Right cardiac atrium (tissue), 5 donors: ENCODE results near the gene NEK9. TPM values are rescaled to one million over a fixed set of nuclear protein-coding genes. Genes with fewer than 3 reads are reported as not detected.

Source experiments
- ATAC-seq, 2 donors: fragments of 200-7000 bp; cut with Tn5 transposase; one replicate each; pipeline versions ENCODE4 v1.8.0 to v1.9.1; 2020; ENCODE audit warnings: moderate library complexity in 2 of 2, mild to moderate bottlenecking in 1 of 2
- DNase-seq, 3 donors: peaks; one replicate each; pipeline ENCODE4 v3.0.0-alpha.2; 2020
- H3K27ac ChIP-seq: one replicate; pipeline ENCODE4 v1.5.1; 2013; ENCODE audit warnings: mild to moderate bottlenecking, low read length, control low read depth, moderate library complexity
- H3K27me3 ChIP-seq: one replicate; pipeline ENCODE4 v1.6.1; 2013; ENCODE audit not compliant: control insufficient read depth, insufficient read depth
- H3K4me1 ChIP-seq: one replicate; pipeline ENCODE4 v1.6.1; 2013; ENCODE audit warnings: low read length; ENCODE audit not compliant: control insufficient read depth, insufficient read depth
- H3K4me3 ChIP-seq: one replicate; pipeline ENCODE4 v1.5.1; 2013; ENCODE audit warnings: low read length, control low read depth
- H3K9me3 ChIP-seq: one replicate; pipeline ENCODE4 v1.6.1; 2013; ENCODE audit warnings: low read length; ENCODE audit not compliant: control insufficient read depth
- WGBS: extraction: QIAGEN DNeasy Blood & Tissue Kit; methylation state at CpG from one replicate; pipeline ENCODE4 v1.1.7; 2013; 5-methylcytosine and 5-hydroxymethylcytosine counted together
- intact Hi-C, 4 donors: fragments of 100-400 bp; cut with DNase I; formaldehyde crosslinking; loops; one replicate each; pipeline versions ENCODE4 v1.11.0 to v1.14.0; 2022 to 2023
- polyA plus RNA-seq: library from polyadenylated mRNA; stranded (reverse); fragments of 200-250 nt; gene quantifications from one replicate; pipeline ENCODE4 v1.2.3, GENCODE V29; 2013
- total RNA-seq, 4 donors: library from RNA; stranded (reverse); fragmentation: NEBNext Ultra II Directional; extraction: Animal tissue kit (Norgen Biotek cat#: 25700); gene quantifications; one replicate each; pipeline ENCODE4 v1.2.1, GENCODE V29; 2021
- donor health status: healthy with polysubstance abuse.
- donor health status: DM: no; HTN: yes; CAD: no.
- donor health status: DM: no; HTN: no; CAD: no.
- donor health status: DM: no; HTN: yes; CAD: no; lungs with severe emphysema.
- donor health status: DM: yes; HTN: yes; CAD: no.

The NEK9 gene
- total and polyA plus RNA-seq, 5 donors, result 48.5 to 129 (median 122) TPM

DNA sequence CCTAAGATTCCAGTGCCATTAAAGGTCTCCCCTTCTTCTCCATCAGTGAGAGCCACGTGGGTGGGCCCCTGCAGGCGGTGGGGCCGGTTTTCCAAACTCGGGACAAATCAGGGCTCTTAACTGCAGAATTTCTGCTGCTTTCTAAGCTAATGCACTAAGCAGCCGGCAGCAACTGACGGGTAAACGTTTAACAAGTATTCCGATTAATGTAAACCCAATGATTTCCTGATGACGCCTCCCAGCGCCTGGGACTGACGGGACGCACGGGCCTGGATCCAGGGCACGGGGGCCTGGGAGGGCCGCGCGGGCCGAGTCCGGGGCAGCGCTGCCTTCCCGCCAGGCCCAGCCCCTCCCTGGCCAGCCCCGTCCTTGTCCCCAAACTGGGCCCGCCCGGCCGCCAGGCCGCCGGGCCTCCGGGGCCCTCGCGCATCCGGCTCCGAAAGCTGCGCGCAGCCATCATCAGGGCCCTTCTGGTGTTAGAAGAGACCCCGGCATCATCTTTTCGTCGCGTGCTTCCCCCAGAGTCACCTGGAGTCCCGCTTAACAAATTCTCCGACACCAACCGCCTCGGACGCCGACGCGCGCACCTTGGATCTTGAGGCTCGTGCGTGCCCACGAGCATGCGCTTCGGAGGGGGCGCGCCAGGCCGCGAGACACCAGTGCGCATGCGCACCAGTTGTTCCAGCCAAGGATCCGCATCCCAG lies 75.8 kb downstream of the NEK9 start, which contains the start of gene MLH3:
Gene MLH3, minus strand, starts transcription at position 616 of the 704 bp plus-strand sequence. CDS start 1,812 bp downstream, outside the sequence.
- H3K27me3 ChIP-seq, result no peaks in the 10 kb centered on the region
- H3K4me3 ChIP-seq, result peak within 1 kb of the TSS; percentile 70
- peak within 1 kb of the TSS; percentile 53 for H3K27ac ChIP-seq
- no peaks in the 10 kb centered on the region for H3K4me1 ChIP-seq
- DNase-seq, result peak; percentile 89 to 96 (median 95)
- ATAC-seq, result peak; percentile 94 to 96
- no peaks in the 10 kb centered on the region for H3K9me3 ChIP-seq
- WGBS, result under 1% methylated on average over 59 of the region's 59 CpGs
- intact Hi-C loops, result no loop called here

DNA sequence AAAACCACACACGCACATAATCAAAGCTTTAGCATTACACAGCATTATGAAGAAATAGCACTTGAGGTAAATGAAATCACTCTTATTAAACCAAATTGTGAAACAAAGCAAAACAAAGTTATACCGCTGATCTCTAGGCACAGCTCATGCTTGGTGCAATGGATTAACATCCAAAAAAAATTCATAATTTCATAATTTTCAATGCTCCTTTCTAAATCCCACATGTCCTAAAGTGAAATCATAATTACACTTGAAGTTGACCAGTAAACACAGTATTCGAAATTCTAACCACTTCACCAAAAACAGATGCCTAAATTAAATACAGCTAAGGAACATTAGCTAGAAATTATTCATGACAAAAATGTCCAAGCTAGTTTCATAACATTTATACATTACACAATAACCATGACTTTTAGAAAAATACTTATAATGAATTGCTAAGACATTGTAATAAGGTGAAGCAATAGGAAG lies 77.1 kb downstream of the NEK9 start:
- Histone ChIP-seq H3K9me3 (no peaks in the 10 kb centered on the region), H3K4me3 (no peak overlapping the region), H3K27me3 (no peaks in the 10 kb centered on the region), H3K4me1 (no peaks in the 10 kb centered on the region), H3K27ac (peak overlapping the region; percentile 68)
- 75% methylated on average over 3 of the region's 3 CpGs for WGBS
- intact Hi-C loops, result no loop called here
- DNase-seq (no peak), ATAC-seq (no peak)

DNA sequence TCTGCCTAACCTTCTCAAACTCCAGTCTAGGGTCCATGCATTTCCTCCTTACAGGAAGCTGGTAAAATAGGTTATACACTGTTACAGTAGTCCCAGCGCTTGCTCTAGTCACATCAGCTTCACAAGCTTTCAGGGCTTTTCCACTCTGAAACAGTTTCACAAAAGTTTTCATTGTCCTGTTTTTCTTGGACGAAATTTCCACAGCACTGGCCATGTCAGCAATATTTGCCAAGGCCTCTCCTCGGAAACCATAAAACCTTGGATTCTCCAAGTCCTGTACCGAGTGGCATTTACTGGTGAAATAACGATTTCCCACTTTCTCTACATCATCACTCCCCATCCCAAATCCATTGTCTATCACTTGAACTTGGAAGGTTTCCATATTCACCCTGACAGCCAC lies 77.7 kb downstream of the NEK9 start:
- DNase-seq (no peak), ATAC-seq (peak; percentile 45 to 66)
- Histone ChIP-seq H3K4me3 (no peak overlapping the region), H3K27me3 (no peaks in the 10 kb centered on the region), H3K4me1 (no peaks in the 10 kb centered on the region), H3K9me3 (no peaks in the 10 kb centered on the region), H3K27ac (peak overlapping the region; percentile 68)
- 59% methylated on average over 5 of the region's 5 CpGs for WGBS
- intact Hi-C loops, result no loop called here

DNA sequence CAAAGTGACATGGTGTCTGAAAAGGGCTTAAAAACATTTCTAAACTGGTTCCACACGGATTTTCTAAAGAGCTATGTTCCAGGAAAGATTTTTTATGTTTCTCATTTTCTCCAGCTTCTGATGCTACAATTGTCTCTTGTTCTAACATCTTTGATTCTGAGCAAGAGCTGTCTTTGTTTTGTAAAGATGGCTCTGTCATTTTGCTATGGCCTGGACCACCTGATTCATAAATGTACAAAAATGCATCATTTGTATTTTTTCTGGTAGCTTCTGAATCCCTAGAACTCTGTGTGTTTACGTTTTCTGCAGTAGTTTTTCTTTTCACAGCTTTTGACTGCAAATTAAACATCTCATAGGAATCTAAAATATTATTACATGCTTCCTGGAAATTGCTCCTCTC lies 78.7 kb downstream of the NEK9 start:
- 76% methylated on average over 2 of the region's 2 CpGs for WGBS
- H3K4me1 ChIP-seq, result no peaks in the 10 kb centered on the region

DNA sequence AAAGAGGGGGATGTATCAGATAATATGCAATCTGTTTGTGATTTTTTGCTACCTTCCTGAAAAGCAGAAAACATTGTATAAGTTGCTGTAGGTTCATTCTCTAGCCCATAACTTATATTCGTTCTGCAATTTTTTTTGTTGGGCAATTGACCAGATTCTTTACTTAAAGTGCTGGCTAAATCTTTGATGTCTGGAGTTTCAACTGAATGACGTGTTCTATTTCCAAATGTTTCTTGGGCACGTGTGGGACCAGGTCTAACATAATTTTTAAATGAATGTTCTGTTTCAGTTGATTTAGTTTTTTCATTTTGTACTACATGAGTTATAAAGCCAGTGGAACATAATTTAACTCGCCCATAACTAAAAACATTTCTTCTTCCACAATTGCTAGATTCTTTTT lies 79.3 kb downstream of the NEK9 start:
- no peaks in the 10 kb centered on the region for H3K4me1 ChIP-seq
- no peak for DNase-seq
- no peaks in the 10 kb centered on the region for H3K9me3 ChIP-seq
- intact Hi-C loops, result no loop called here
- H3K4me3 ChIP-seq, result no peak overlapping the region
- H3K27me3 ChIP-seq, result no peaks in the 10 kb centered on the region
- no peak overlapping the region for H3K27ac ChIP-seq
- WGBS, result 94% methylated on average over 4 of the region's 4 CpGs
- ATAC-seq, result no peak

More for the DNA sequence above, 78.7 kb downstream of the NEK9 start:
- DNase-seq (no peak), ATAC-seq (no peak)
- no peak overlapping the region for H3K4me3 ChIP-seq
- H3K9me3 ChIP-seq, result no peaks in the 10 kb centered on the region
- no peak overlapping the region for H3K27ac ChIP-seq
- intact Hi-C loops, result no loop called here
- H3K27me3 ChIP-seq, result no peaks in the 10 kb centered on the region

DNA sequence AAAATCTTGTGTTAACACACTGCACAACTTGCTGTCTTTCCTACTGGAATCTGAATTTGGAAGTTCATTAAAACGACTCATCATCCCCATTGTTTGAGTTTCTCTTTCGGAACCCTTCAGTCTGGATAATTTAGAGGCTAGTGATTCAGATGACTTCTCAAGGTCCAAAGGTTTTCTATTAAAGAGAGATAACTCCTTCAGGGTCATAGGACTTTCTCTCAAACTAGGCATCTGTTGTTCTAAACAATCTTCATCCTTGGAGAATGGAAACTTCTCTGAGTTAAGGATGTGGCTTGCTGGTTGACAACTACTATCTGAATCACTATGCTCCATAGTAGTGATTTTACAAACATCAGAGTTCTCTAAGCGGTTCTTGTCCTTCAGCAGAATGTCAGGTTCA lies 79.9 kb downstream of the NEK9 start:
- WGBS, result 95% methylated on average over 3 of the region's 3 CpGs
- H3K27ac ChIP-seq, result no peak overlapping the region
- H3K27me3 ChIP-seq, result no peaks in the 10 kb centered on the region
- DNase-seq (no peak), ATAC-seq (no peak)
- no peaks in the 10 kb centered on the region for H3K4me1 ChIP-seq
- H3K4me3 ChIP-seq, result no peak overlapping the region
- intact Hi-C loops, result no loop called here
- no peaks in the 10 kb centered on the region for H3K9me3 ChIP-seq

DNA sequence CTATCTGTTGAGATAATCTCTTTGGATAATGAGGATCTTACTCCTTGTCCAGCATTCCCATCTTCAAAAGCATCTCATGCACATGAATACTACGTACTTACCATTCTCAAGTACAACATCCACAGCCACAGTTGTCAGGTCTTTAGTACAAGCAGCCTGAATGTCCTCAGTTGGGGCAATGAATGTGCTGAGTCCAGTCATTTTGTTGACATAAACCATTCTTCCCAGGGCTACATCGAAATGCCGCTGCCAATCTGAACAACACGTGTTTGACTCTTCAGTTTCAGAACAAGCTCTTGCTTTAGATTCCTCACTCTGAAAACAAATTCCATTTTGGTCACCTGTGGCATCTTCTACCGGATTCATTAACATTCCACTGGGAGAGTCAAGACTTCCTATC lies 80.6 kb downstream of the NEK9 start:
- no peaks in the 10 kb centered on the region for H3K4me1 ChIP-seq
- no peak overlapping the region for H3K27ac ChIP-seq
- intact Hi-C loops, result no loop called here
- H3K9me3 ChIP-seq, result no peaks in the 10 kb centered on the region
- H3K27me3 ChIP-seq, result no peaks in the 10 kb centered on the region
- ATAC-seq, result no peak
- DNase-seq, result no peak
- whole genome bisulfite sequencing, result 78% methylated on average over 5 of the region's 5 CpGs
- no peak overlapping the region for H3K4me3 ChIP-seq

DNA sequence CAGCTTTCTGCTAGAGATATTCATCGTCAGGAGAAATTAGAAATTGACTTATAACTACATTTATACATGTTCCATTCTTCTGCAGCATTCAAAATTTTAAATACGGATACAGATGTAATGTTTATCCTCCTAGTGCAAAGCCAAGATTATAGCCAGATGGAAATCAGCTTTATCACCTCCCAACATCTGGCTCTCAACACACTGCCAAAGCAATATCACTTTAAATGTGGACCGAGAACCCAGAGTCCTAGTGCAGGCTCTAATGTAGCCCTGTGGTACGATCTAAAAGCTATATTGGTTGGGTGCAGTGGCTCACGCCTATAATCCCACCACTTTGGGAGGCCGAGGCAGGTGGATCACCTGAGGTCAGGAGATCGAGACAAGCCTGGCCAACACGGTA lies 82.1 kb downstream of the NEK9 start:
- H3K4me3 ChIP-seq, result no peak overlapping the region
- H3K4me1 ChIP-seq, result no peaks in the 10 kb centered on the region

DNA sequence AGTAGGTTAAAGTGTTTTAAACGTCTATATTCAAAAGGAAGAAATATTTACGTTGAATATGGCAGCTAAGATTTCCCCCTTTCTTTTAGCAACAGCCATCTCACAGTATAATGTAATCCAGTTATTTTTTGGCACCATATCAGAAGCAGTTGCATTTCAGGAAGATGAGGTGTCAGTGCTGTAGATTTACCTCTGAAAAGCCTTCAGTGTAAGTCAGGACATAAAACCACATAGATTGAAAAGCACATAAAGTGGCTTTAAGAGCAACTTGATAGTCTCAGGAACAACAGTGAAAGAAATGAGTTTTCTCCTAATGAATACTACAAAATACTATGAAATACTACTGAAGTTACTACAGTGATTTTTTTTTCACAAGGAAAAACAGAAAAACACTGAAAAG lies 82.5 kb downstream of the NEK9 start:
- ATAC-seq (no peak), DNase-seq (no peak)
- 30% methylated on average over 2 of the region's 2 CpGs for WGBS
- Histone ChIP-seq H3K4me3 (no peak overlapping the region), H3K9me3 (no peaks in the 10 kb centered on the region), H3K27ac (no peak overlapping the region), H3K27me3 (no peaks in the 10 kb centered on the region), H3K4me1 (no peaks in the 10 kb centered on the region)
- intact Hi-C loops, result no loop called here

More for the DNA sequence above, 82.1 kb downstream of the NEK9 start:
- no peaks in the 10 kb centered on the region for H3K9me3 ChIP-seq
- H3K27me3 ChIP-seq, result no peaks in the 10 kb centered on the region
- intact Hi-C loops, result no loop called here
- DNase-seq (no peak), ATAC-seq (no peak)
- 80% methylated on average over 8 of the region's 8 CpGs for WGBS
- no peak overlapping the region for H3K27ac ChIP-seq

DNA sequence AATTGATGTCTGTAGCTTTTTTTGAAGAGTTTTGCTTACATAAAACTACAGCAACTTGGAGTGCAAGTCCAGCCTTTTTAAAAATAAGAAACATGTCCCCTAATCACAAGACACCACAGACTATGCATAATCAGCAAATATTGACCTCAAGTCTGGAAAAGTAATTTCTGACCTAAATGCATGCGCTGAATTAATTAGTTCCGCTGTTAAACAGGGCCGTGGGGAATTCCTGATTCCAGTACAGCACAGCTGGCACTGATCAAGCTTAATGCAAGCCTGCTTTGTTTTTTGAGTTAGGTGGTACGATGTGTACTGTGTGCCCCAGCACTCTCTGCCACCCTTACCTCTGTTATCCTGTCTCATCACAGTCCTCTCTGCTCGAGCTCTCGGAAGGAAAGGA lies 84.8 kb downstream of the NEK9 start:
- intact Hi-C loops, result no loop called here
- no peaks in the 10 kb centered on the region for H3K27me3 ChIP-seq
- H3K9me3 ChIP-seq, result no peaks in the 10 kb centered on the region
- ATAC-seq (no peak), DNase-seq (no peak)
- H3K4me3 ChIP-seq, result no peak overlapping the region
- no peaks in the 10 kb centered on the region for H3K4me1 ChIP-seq
- WGBS, result 67% methylated on average over 6 of the region's 6 CpGs
- no peak overlapping the region for H3K27ac ChIP-seq

DNA sequence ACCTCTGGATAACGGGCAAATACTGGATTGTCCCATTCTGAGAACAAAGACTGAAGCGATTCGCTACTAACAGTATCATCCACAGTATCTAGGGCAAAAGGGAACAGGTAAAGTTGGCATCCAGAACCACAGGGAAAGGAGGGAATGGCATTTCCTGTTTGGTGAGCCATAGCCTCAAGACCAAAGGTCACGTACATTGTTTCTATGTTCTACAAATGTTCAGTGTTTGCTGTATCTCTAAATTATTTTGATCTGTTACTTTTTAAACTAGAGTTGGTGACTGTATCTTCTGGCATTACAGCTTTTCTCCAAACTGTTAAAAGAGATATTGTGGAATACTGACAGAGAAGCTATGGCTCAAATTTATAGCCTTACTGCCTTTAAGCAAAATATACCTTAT lies 85.2 kb downstream of the NEK9 start:
- H3K4me3 ChIP-seq, result no peak overlapping the region
- H3K4me1 ChIP-seq, result no peaks in the 10 kb centered on the region
- WGBS, result 91% methylated on average over 4 of the region's 4 CpGs
- DNase-seq, result no peak
- intact Hi-C loops, result no loop called here
- no peak overlapping the region for H3K27ac ChIP-seq
- H3K27me3 ChIP-seq, result no peaks in the 10 kb centered on the region
- no peaks in the 10 kb centered on the region for H3K9me3 ChIP-seq
- no peak for ATAC-seq

DNA sequence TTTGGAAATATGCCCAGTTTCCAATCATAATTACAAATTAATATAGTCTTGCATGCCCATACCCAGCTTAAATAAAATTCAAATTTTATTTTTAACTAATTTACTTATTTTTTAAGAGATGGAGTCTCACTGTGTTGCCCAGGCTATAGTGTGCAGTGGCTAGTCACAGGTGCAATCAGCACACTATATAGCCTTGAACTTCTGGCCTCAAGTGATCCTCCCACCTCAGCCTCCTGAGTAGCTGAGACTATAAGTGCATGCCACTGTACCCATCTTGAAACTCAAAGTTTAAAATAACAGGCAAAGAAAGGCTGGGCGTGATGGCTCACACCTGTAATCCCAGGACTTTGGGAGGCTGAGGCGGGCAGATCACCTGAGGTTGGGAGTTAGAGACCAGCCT lies 85.9 kb downstream of the NEK9 start:
- Histone ChIP-seq H3K9me3 (no peaks in the 10 kb centered on the region), H3K27ac (no peak overlapping the region), H3K27me3 (no peaks in the 10 kb centered on the region), H3K4me3 (no peak overlapping the region), H3K4me1 (no peaks in the 10 kb centered on the region)
- ATAC-seq (no peak), DNase-seq (no peak)
- intact Hi-C loops, result no loop called here
- 98% methylated on average over 2 of the region's 2 CpGs for WGBS
